NCI-H748 treated with DMSO at 0.1 percent for 48 hours (cell line): ENCODE results near the gene RFX1.
"Not testable (repeated sequence)": the region's sequence is repeated elsewhere in the genome, so short reads cannot be mapped to it uniquely, and the experiment has no call there.

Source experiments
- DNase-seq: peaks from one replicate; lab custom pipeline; 2025; lab: John Stamatoyannopoulos, UW

RFX1 gene

DNA sequence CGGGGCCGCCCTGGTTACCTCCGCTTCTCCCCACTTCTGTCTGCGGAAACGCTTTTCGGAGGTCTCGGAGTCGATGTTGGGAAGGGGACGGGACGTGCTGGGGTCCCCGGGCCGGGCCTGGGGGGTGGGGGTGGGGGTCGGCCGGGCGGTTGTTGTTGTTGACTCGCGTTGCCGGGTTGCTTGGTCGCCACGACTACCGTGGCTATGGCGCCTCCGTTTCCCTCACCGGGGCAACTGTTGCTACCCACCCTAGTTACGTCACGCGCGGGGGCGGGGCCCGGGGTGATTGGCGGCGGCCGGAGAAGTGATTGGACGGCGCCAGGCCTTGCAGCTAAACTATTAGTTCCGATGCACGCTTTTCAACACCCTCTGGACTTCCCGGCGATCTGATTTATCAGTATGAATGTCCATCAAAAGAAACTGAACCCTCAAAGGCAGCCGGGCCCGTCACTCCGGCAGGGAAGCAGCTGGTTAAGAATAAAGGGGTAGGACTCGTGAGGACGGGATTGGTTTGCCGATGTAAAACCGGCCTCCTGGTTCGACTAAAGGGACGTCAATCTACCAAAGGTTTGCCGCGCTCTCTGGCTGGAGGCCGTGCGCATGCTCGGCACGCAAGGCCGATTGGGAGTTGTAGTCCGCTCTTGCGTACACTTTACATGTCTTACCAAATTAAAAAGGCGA lies at the start of gene RFX1:
Gene RFX1 (minus strand): TSS at position 236 of the 681 bp plus-strand sequence. CDS start 12,477 bp downstream, outside the sequence.
- peak; percentile 98 for DNase-seq

DNA sequence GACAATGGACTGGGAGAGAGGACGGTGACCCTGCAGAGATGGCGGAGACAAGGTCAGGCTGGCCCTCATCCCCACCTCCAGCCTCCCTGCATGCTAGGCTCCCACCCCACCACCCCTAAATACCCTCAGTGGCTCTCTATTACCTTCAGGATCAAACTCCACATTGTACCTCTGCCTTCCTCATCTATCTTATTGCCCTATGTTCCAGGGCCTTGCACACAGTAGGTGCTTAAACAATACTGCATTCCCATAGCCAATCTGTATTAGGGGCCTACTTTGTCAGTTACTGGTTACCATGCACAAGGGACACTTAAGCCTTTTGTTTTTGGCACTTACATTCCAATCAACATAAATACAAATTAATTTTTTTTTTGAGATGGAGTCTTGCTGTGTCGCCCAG lies 49.3 kb upstream of the RFX1 start:
- no peak for DNase-seq

GRCh38 chr19:14054721-14055120 lies 48.6 kb upstream of the RFX1 start:
- no peak for DNase-seq

GRCh38 chr19:14054099-14054498 lies 48.0 kb upstream of the RFX1 start:
- no peak for DNase-seq

GRCh38 chr19:14053500-14053899 lies 47.4 kb upstream of the RFX1 start:
- no peak for DNase-seq

- no peak for DNase-seq
Measured at GRCh38 chr19:14053032-14053431, 46.9 kb upstream of the RFX1 start.

DNA sequence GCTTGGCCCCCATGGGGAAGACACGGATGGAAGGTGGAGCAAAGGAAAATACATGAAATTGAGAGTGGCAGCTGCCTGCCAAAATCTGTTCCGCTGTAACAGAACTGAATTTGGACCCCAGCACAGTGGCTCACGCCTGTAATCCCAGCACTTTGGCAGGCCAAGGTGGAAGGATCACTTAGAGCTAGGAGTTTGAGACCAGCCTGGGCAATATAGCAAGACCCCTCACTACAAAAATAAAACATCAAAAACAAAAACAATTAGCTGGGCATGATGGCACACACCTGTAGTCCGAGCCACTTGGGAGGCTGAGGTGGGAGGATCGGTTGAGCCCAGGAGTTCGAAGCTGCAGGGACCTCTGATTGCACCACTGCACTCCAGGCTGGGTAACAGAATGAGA lies 46.4 kb upstream of the RFX1 start:
- no peak for DNase-seq

GRCh38 chr19:14051980-14052379 lies 45.9 kb upstream of the RFX1 start:
- DNase-seq, result no peak

GRCh38 chr19:14050961-14051360 lies 44.8 kb upstream of the RFX1 start:
- not testable (repeated sequence) for DNase-seq

GRCh38 chr19:14050512-14050911 lies 44.4 kb upstream of the RFX1 start:
- no peak for DNase-seq

DNA sequence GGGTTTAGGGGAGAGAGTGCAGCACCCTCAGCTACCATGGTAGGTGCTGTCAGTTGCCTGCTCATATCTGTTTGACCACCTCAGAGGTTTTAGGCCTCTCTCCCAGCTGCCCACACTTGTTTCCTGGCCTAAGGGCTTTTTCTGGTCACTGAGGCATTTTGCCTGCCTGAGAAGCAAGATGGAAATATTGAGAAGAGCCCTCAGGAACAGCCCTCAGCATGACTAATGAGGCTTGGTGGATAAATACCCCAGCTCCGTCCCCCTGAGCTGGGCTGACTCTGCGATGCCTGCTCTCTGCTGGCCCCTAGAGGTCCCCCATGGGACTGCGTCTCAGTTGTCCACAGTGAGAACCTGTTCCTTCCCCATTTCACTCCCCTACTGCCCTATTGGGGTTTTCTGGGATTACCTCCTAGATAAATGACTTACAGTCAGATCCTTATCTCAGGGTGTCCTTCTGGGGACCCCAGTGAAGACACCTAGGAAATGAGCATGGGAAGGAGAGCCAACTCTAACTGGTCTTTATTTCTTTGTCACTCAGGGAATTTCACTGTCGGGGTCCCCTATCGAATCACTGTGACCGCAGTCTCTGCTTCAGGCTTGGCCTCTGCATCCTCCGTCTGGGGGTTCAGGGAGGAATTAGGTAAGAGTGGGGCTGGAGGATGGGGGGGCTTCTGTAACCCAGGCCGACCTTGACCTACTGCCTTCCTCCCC lies 42.5 kb upstream of the RFX1 start:
- DNase-seq, result no peak

DNA sequence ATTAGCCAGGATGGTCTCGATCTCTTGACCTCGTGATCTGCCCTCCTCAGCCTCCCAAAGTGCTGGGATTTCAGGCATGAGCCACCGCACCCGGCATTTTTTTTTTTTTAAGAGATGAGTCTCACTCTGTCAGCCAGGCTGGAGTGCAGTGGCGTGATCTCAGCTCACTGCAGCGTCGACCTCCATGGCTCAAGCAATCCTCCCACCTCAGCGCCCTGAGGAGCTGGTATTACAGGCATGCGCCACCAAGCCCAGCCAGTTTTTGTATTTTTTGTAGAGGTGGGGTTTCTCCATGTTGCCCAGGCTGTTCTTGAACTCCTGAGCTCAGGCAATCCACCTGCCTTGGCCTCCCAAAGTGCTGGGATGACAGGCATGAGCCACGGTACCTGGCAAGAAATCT lies 41.7 kb upstream of the RFX1 start:
- DNase-seq, result not testable (repeated sequence)

DNA sequence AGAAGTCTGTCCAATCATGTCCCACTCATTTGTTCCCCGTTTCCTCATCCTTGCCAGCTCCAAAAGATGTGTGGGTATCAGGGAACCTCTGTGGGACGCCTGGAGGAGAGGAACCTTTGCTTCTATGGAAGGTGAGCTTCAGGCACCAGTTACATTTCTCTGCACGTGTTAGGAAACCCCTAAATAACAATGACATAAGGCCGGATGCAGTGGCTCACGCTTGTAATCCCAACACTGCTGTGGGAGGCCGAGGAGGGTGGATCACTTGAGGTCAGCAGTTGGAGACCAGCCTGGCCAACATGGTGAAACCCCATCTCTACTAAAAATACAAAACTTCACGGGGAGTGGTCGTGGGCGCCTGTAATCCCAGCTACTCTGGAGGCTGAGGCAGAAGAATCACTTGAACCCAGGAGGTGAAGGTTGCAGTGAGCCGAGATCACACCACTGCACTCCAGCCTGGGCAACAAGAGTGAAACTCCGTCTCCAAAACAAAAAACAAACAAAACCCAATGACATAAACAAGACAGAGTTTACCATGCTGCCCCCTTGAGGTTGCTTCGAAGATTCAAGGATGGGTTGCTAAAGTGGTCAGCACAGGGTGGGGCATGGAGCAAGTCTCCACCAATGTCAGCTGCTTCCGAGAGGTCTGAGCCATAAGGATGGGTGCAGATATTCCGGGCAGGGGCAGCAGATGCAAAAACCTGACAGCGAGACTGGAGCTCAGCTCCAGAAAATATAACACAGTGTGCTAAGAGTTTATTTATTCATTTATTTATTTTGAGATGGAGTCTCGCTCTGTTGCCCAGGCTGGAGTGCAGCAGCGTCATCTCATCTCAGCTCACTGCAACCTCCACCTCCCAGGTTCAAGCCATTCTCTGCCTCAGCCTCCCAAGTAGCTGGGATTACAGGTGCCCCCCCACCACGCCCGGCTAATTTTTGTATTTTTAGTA lies 36.8 kb upstream of the RFX1 start:
- DNase-seq, result not testable (repeated sequence)

DNA sequence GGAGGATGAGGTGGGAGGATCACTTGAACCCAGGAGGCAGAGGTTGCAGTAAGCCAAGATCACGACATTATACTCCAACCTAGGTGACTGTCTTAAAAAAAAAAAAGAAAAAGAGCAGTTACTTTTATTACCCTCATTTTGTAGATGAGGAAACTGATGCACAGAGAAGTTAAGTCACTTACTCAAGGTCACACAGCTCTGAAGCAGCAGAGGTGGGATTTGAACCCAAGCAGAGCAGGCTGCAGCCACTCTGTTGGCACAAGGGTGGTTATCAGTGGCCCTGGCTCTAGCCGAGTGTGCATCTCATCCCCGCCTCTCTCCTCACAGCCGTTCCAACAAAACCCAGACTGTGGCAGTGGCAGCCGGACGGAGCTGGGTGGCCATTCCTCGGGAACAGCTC lies 33.1 kb upstream of the RFX1 start:
- DNase-seq, result no peak

DNA sequence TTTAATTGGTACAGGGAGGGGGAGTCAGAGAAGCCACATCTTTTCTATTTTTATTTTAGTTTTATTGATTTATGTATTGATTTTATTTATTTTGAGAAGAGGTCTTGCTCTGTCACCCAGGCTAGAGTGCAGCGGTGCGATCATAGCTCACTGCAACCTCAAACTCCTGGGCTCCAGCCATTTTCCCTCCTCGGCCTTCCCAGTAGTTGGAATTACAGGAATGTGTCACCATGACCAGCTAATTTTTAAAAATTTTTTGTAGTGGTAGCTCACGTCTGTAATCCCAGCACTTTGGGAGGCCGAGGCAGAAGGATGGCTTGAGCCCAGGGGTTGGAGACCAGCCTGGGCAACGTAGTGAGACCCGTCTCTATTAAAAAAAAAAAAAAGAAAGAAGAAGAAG lies 29.6 kb upstream of the RFX1 start:
- no peak for DNase-seq

DNA sequence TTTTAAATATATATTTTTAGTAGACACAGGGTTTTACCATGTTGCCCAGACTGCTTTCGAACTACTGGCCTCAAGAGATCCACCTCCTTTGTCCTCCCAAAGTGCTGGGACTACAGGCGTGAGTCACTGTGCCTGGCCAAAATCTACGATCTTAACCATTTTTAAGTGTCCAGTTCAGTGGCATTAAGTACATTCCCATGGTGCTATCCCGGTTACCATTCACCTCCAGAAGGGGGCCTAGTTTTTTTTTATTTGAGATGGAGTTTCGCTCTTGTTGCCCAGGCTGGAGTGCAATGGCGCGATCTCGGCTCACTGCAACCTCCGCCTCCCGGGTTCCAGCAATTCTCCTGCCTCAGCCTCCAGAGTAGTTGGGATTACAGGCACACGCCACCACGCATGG lies 29.0 kb upstream of the RFX1 start:
- DNase-seq, result not testable (repeated sequence)

GRCh38 chr19:14033946-14034345 lies 27.8 kb upstream of the RFX1 start:
- DNase-seq, result no peak

DNA sequence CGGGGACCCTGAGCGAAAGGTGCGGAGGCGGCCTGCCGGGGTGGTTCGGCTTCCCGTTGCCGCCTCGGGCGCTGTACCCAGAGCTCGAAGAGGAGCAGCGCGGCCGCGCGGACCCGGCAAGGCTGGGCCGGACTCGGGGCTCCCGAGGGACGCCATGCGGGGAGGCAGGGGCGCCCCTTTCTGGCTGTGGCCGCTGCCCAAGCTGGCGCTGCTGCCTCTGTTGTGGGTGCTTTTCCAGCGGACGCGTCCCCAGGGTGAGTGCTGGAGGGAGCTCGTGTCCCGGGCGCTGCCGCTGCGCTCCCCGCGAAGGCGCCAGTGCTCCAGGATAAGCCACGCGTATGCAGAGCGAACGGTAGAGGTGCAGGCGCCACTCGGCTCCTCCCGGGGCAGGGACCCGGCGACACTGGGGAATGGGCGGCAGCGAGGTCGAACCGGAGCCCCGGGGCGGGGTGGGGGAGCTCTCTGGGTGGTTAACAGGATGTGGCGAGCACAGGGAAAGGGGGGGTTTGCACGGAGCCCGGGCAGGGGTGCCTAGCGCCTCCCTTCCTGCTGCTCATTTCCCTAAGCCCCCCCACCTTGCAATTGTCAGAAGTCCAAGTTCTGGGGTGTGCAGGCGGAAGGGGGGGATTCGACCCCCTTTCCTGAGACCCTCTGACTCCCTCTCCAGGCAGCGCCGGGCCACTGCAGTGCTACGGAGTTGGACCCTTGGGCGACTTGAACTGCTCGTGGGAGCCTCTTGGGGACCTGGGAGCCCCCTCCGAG lies 25.8 kb upstream of the RFX1 start, which contains the start of gene IL27RA:
Gene IL27RA (plus strand): TSS at position 44 of the 762 bp plus-strand sequence. CDS start 111 bp downstream, at position 155.
- no peak for DNase-seq

DNA sequence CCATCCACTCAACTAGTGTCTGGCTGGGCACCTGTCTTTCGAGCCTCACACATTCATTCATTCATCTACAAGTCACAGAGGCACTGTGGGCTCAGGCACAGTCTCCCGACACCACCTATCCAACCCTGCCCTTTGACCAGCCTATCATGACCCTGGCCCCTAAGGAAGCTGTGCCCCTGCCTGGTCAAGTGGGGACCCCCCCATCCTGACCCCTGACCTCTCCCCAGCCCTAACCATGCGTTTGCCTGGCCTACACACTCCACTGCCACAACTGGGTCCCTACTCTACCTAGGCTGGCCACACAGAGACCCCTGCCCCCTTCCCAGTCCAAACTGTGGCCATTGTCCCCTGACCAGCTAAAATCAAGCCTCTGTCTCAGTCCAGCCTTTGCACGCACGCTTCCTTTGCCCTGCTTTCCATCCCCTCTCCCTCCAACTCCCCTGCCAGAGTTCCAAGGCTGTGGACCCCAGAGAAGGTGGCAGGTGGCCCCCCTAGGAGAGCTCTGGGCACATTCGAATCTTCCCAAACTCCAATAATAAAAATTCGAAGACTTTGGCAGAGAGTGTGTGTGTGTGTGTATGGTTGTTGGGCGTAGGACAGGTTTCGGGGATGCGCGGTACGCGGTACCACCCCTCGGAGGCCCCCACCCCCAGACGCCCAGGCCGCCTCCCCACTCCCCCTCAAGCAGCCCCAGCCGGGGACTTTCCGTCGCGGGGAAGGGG lies 25.0 kb upstream of the RFX1 start:
- DNase-seq, result no peak

DNA sequence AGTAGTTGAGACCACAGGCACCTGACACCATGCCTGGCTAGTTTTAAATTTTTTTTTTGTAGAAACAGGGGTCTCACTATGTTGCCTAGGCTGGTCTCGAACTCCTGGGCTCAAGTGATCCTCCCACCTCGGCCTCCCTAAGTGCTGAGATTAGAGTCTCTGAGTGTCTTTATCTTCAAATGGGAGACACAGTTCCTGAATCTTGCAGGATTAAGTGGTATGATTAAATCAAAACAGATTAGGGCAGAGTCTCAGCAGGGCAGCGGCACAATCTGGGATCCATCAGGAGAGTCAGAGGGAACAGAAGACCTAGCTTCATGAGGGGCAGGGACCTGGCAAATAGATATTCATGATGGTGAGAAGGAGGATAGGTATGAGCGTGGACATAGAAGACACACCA lies 22.8 kb upstream of the RFX1 start:
- DNase-seq, result no peak

- DNase-seq, result no peak
Measured at GRCh38 chr19:14027856-14028450, 21.8 kb upstream of the RFX1 start, which contains the start of gene RLN3. Gene RLN3, plus strand, starts transcription at chr19:14028148. Its CDS starts 57 bp downstream, at chr19:14028205.
